ENCODE data around the gene SUSD2.

The SUSD2 gene

GRCh38 chr22:24153959-24154358 is 27.3 kb upstream of the SUSD2 start:
- no peak for DNase-seq

GRCh38 chr22:24154826-24155225 is 26.5 kb upstream of the SUSD2 start:
- DNase-seq: no peak

GRCh38 chr22:24155627-24156140 is 25.6 kb upstream of the SUSD2 start:
- peak; percentile 46 for DNase-seq

GRCh38 chr22:24156141-24156912 is 25.0 kb upstream of the SUSD2 start:
- DNase-seq: peak; percentile 79

GRCh38 chr22:24156913-24157821 is 24.1 kb upstream of the SUSD2 start:
- peak; percentile 89 for DNase-seq

GRCh38 chr22:24157822-24158135 is 23.5 kb upstream of the SUSD2 start:
- no peak for DNase-seq

GRCh38 chr22:24159650-24160049 is 21.6 kb upstream of the SUSD2 start:
- no peak for DNase-seq

- DNase-seq: no peak
Observed at GRCh38 chr22:24160546-24160945, 20.7 kb upstream of the SUSD2 start.

GRCh38 chr22:24161485-24161884 is 19.8 kb upstream of the SUSD2 start:
- no peak for DNase-seq

GRCh38 chr22:24161909-24162308 is 19.4 kb upstream of the SUSD2 start:
- no peak for DNase-seq

GRCh38 chr22:24162436-24162835 is 18.9 kb upstream of the SUSD2 start:
- no peak for DNase-seq

- no peak for DNase-seq
Observed at GRCh38 chr22:24164243-24164642, 17.0 kb upstream of the SUSD2 start.

- DNase-seq: no peak
Observed at GRCh38 chr22:24164940-24165339, 16.3 kb upstream of the SUSD2 start.

GRCh38 chr22:24165673-24166072 is 15.6 kb upstream of the SUSD2 start:
- no peak for DNase-seq

GRCh38 chr22:24166811-24167210 is 14.5 kb upstream of the SUSD2 start:
- DNase-seq: no peak

- DNase-seq: no peak
Observed at GRCh38 chr22:24169439-24170058, 11.7 kb upstream of the SUSD2 start.

- peak; percentile 48 for DNase-seq
Observed at GRCh38 chr22:24170188-24170587, 11.1 kb upstream of the SUSD2 start.

GRCh38 chr22:24170632-24171031 is 10.7 kb upstream of the SUSD2 start:
- DNase-seq: no peak

- DNase-seq: no peak
Observed at GRCh38 chr22:24171822-24172221, 9.5 kb upstream of the SUSD2 start.

- peak; percentile 57 for DNase-seq
Observed at GRCh38 chr22:24175160-24175808, 6.0 kb upstream of the SUSD2 start.

GRCh38 chr22:24176040-24176439 is 5.2 kb upstream of the SUSD2 start:
- DNase-seq: no peak

GRCh38 chr22:24176630-24177029 is 4.7 kb upstream of the SUSD2 start:
- DNase-seq: no peak

GRCh38 chr22:24177045-24177444 is 4.2 kb upstream of the SUSD2 start:
- no peak for DNase-seq

All from retina (tissue), 1 donor.